Esophagus muscularis mucosa (tissue), 4 donors: ENCODE measurements around the gene METTL26. TPM values are rescaled to one million over a fixed set of nuclear protein-coding genes. Genes with fewer than 3 reads are reported as not detected.

Experiments
- DNase-seq: peaks from one replicate; pipeline ENCODE4 v3.0.0-alpha.2; 2017; ENCODE audit errors: extremely low spot score
- H3K27ac ChIP-seq, 4 donors: fragments of 200-600 bp; sonication (generic); replicated peaks in 1 of 4; 1 replicate in 3 of 4; 2 replicates in 1 of 4; pipeline ENCODE4 v1.5.1; 2016 to 2019; ENCODE audit warnings: mild to moderate bottlenecking in 1 of 4
- H3K27me3 ChIP-seq, 4 donors: fragments of 200-600 bp; sonication (generic); one replicate each; pipeline versions ENCODE4 v1.5.1 to v1.6.0; 2016 to 2019
- H3K36me3 ChIP-seq, 4 donors: fragments of 200-600 bp; sonication (generic); one replicate each; pipeline ENCODE4 v1.5.1; 2016 to 2019
- H3K4me1 ChIP-seq, 4 donors: fragments of 200-600 bp; sonication (generic); one replicate each; pipeline ENCODE4 v1.5.1; 2016 to 2019
- H3K4me3 ChIP-seq, 4 donors: fragments of 200-600 bp; sonication (generic); 1 replicate in 2 of 4; 2 replicates in 2 of 4; pipeline ENCODE4 v1.5.1; 2016 to 2019; ENCODE audit warnings: mild to moderate bottlenecking in 4 of 4, moderate library complexity in 1 of 4
- H3K9me3 ChIP-seq, 4 donors: fragments of 200-600 bp; sonication (generic); 1 replicate in 3 of 4; 2 replicates in 1 of 4; pipeline ENCODE4 v1.5.1; 2016 to 2019
- CTCF ChIP-seq, 3 experiments: fragments of 200-600 bp in 2 of 3; fragments of 450-650 bp in 1 of 3; sonication (generic) in 2 of 3; IDR thresholded peaks; one replicate each; pipeline ENCODE4 v1.5.1; 2017 to 2019; ENCODE audit warnings: antibody characterized with exemption in 3 of 3, mild to moderate bottlenecking in 2 of 3, moderate library complexity in 1 of 3
- EP300 ChIP-seq: sonication (generic); formaldehyde crosslinking; IDR thresholded peaks from one replicate; pipeline ENCODE4 v1.6.1; 2017; ENCODE audit warnings: antibody characterized with exemption
- POLR2A ChIP-seq: fragments of 450-650 bp; IDR thresholded peaks from one replicate; pipeline ENCODE4 v1.6.1; 2017; ENCODE audit warnings: antibody characterized with exemption, moderate library complexity, mild to moderate bottlenecking, low read depth
- POLR2AphosphoS5 ChIP-seq, 2 donors: sonication (generic); formaldehyde crosslinking; IDR thresholded peaks; one replicate each; pipeline ENCODE4 v1.6.1; 2017; ENCODE audit warnings: antibody characterized with exemption in 2 of 2
- WGBS: methylation state at CpG from one replicate; pipeline ENCODE4 v1.1.5; 2018; 5-methylcytosine and 5-hydroxymethylcytosine counted together
- intact Hi-C: fragments of 100-400 bp; cut with DNase I; formaldehyde crosslinking; loops from one replicate; pipeline ENCODE4 v1.15.1; 2023
- total RNA-seq, 4 donors: library from RNA; depleted of rRNA; stranded (reverse); fragments of >200 nt; gene quantifications; one replicate each; pipeline versions ENCODE4 v1.1.0 to v1.2.1, GENCODE V29; 2016

Gene METTL26
- total RNA-seq, 4 donors from 2014 or later = 129 to 166 (median 142) TPM

- TF ChIP-seq POLR2A (no peak), CTCF (IDR thresholded peaks at IDR 0.05) (no peak), POLR2AphosphoS5 (IDR thresholded peaks at IDR 0.05) (no peak), EP300 (no peak)
- WGBS = 96% methylated on average over 3 of the region's 5 CpGs
- Histone ChIP-seq H3K4me1 (peaks cover 31 to 75% (median 57%) of the 10 kb centered on the region in 4 donors), H3K9me3 (no peaks in the 10 kb centered on the region), H3K27ac (peak overlapping the region; percentile 80 to 94 (median 92)), H3K36me3 (no peaks in the 10 kb centered on the region), H3K27me3 (no peaks in the 10 kb centered on the region), H3K4me3 (peak overlapping the region in 1 of 4 donors; percentile 95)
- intact Hi-C loops = no loop called here
- no peak for DNase-seq
Observed at GRCh38 chr16:640614-641013, 4.5 kb upstream of the METTL26 start.

GRCh38 chr16:638836-639235, 2.7 kb upstream of the METTL26 start:
- H3K4me1 ChIP-seq = peaks cover 33 to 72% (median 60%) of the 10 kb centered on the region in 4 donors
- WGBS = 80% methylated on average over 9 of the region's 9 CpGs
- H3K27me3 ChIP-seq = no peaks in the 10 kb centered on the region
- H3K27ac ChIP-seq = peak overlapping the region in 2 of 4 donors; percentile 35 to 93
- TF ChIP-seq POLR2A = no peak
- no peak for TF ChIP-seq POLR2AphosphoS5 (IDR thresholded peaks at IDR 0.05)
- TF ChIP-seq CTCF (IDR thresholded peaks at IDR 0.05) = no peak
- TF ChIP-seq EP300 = no peak
- no peaks in the 10 kb centered on the region for H3K9me3 ChIP-seq
- no peak for DNase-seq
- intact Hi-C loops = loop anchor here (5.0 kb wide), 2 partner anchors 52 to 237 kb away; partner anchors contain the start of gene DECR2
- H3K4me3 ChIP-seq = no peak overlapping the region
- peaks cover 0 to 9% (median 6%) of the 10 kb centered on the region in 4 donors for H3K36me3 ChIP-seq

- Histone ChIP-seq H3K27me3 (peaks cover 0 to under 1% (median 0%) of the 10 kb centered on the region in 4 donors), H3K27ac (peak overlapping the region; percentile 81 to 97 (median 93)), H3K4me1 (peaks cover 31 to 64% (median 52%) of the 10 kb centered on the region in 4 donors), H3K4me3 (no peak overlapping the region), H3K9me3 (no peaks in the 10 kb centered on the region), H3K36me3 (peaks cover 7 to 17% (median 14%) of the 10 kb centered on the region in 4 donors)
- 96% methylated on average over 4 of the region's 15 CpGs for WGBS
- intact Hi-C loops = loop anchor here (5.0 kb wide), 2 partner anchors 51 to 236 kb away; partner anchors contain the start of gene DECR2
- no peak for TF ChIP-seq POLR2A
- no peak for TF ChIP-seq POLR2AphosphoS5 (IDR thresholded peaks at IDR 0.05)
- TF ChIP-seq EP300 = no peak
- no peak for DNase-seq
Observed at GRCh38 chr16:638034-638543, 2.0 kb upstream of the METTL26 start.

- intact Hi-C loops = loop anchor here (5.0 kb wide), 2 partner anchors 50 to 235 kb away; partner anchors contain the start of gene DECR2
- DNase-seq = peak; percentile 98
- 39% methylated on average over 18 of the region's 53 CpGs for WGBS
- Histone ChIP-seq H3K9me3 (no peaks in the 10 kb centered on the region), H3K27me3 (peaks cover 0 to 8% (median 0%) of the 10 kb centered on the region in 4 donors), H3K36me3 (peaks cover 10 to 24% (median 19%) of the 10 kb centered on the region in 4 donors), H3K4me1 (peaks cover 23 to 57% (median 45%) of the 10 kb centered on the region in 4 donors), H3K4me3 (peak overlapping the region; percentile 66 to 91 (median 82)), H3K27ac (peak overlapping the region; percentile 93 to 98 (median 95))
- no peak for TF ChIP-seq CTCF (IDR thresholded peaks at IDR 0.05)
- no peak for TF ChIP-seq POLR2A
- TF ChIP-seq EP300 = no peak
- no peak for TF ChIP-seq POLR2AphosphoS5 (IDR thresholded peaks at IDR 0.05)
Observed at GRCh38 chr16:637081-638018, 1.2 kb upstream of the METTL26 start.
